ENCODE results near the gene PIANP. TPM values are rescaled to one million over a fixed set of nuclear protein-coding genes. Genes with fewer than 3 reads are reported as not detected.

Gene PIANP
- total and polyA plus RNA-seq, 10 of the 15 experiments (the other 5 are each of a cell fraction or from before 2014, with no cell fraction given) = 0.08 to 0.12 (median 0.08) TPM; not detected in 7

DNA sequence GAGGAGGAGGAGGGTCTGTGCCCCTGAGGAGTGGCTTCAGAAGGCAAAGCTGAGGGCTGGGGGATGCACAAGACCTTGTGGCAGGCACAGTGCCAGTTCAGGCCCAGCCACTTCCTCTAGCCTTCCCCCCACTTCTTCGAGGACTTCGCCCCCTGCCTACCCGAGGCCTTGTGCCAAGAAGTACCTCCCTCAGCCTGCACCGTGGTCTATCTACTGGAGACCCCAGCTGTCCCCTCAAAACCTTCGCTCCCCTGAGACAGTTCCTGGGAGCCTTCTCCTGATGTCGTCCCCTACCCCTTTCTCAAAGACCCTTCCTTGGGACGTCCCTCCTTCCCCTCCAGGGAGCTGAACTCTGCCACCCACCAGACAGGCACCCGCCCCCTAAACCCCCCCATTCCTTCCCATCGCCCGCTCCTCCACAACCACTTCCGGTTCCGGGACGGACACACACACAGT is 12.0 kb downstream of the PIANP start (continued):
- TF ChIP-seq CBFB (IDR thresholded peaks at IDR 0.05; ENCODE audit: low read depth) = no peak
- TF ChIP-seq HDGF (IDR thresholded peaks at IDR 0.05) = 0 out of 2 replicates have a peak, but pooled peaks have one; percentile 52
- no peak for TF ChIP-seq ZNF274 (IDR thresholded peaks at IDR 0.05; ENCODE audit: insufficient read depth, insufficient read length)
- TF ChIP-seq BHLHE40 (IDR thresholded peaks at IDR 0.05; ENCODE audit: borderline replicate concordance in 1 of 2, low read depth in 2 of 2, low read length in 1 of 2) = peak in 1 of 2 experiments; percentile 59; a peak in 2 of 4 replicates
- TF ChIP-seq, protein P1, sequence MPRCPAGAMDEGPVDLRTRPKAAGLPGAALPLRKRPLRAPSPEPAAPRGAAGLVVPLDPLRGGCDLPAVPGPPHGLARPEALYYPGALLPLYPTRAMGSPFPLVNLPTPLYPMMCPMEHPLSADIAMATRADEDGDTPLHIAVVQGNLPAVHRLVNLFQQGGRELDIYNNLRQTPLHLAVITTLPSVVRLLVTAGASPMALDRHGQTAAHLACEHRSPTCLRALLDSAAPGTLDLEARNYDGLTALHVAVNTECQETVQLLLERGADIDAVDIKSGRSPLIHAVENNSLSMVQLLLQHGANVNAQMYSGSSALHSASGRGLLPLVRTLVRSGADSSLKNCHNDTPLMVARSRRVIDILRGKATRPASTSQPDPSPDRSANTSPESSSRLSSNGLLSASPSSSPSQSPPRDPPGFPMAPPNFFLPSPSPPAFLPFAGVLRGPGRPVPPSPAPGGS (IDR thresholded peaks at IDR 0.05; ENCODE audit: borderline replicate concordance, insufficient read depth, low read depth, low read length, poor library complexity, severe bottlenecking) = no peak
- TF ChIP-seq NR2C2 (IDR thresholded peaks at IDR 0.05; ENCODE audit: borderline replicate concordance, control insufficient read depth, insufficient read length, low read depth) = no peak
- TF ChIP-seq, protein P2, sequence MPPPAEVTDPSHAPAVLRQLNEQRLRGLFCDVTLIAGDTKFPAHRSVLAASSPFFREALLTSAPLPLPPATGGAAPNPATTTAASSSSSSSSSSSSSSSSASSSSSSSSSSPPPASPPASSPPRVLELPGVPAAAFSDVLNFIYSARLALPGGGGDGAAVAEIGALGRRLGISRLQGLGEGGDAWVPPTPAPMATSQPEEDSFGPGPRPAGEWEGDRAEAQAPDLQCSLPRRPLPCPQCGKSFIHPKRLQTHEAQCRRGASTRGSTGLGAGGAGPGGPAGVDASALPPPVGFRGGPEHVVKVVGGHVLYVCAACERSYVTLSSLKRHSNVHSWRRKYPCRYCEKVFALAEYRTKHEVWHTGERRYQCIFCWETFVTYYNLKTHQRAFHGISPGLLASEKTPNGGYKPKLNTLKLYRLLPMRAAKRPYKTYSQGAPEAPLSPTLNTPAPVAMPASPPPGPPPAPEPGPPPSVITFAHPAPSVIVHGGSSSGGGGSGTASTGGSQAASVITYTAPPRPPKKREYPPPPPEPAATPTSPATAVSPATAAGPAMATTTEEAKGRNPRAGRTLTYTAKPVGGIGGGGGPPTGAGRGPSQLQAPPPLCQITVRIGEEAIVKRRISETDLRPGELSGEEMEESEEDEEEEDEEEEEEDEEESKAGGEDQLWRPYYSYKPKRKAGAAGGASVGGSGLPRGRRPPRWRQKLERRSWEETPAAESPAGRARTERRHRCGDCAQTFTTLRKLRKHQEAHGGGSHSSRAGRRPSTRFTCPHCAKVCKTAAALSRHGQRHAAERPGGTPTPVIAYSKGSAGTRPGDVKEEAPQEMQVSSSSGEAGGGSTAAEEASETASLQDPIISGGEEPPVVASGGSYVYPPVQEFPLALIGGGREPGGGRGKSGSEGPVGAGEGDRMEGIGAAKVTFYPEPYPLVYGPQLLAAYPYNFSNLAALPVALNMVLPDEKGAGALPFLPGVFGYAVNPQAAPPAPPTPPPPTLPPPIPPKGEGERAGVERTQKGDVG (CRISPR knock-in tag; IDR thresholded peaks at IDR 0.05) = no peak
- no peak for TF ChIP-seq RAD21 (IDR thresholded peaks at IDR 0.05; ENCODE audit: insufficient read depth, low read depth, low read length)
- TF ChIP-seq SREBF1 (IDR thresholded peaks at IDR 0.05; ENCODE audit: low read length) = 0 out of 2 replicates have a peak, but pooled peaks have one; percentile 1
- TF ChIP-seq CHD1 (IDR thresholded peaks at IDR 0.05; ENCODE audit: low read depth, low read length) = no peak
- TF ChIP-seq BCL11A (IDR thresholded peaks at IDR 0.05; ENCODE audit: low read depth, low read length) = no peak
- TF ChIP-seq PAX5 (IDR thresholded peaks at IDR 0.05; ENCODE audit: borderline replicate concordance, low read depth, low read length) = no peak
- TF ChIP-seq HCFC1 (IDR thresholded peaks at IDR 0.05; ENCODE audit: low read length) = no peak; the same call in 1 of the 2 replicates
- no peak for TF ChIP-seq BMI1 (IDR thresholded peaks at IDR 0.05; ENCODE audit: borderline replicate concordance)
- TF ChIP-seq HDAC2 (IDR thresholded peaks at IDR 0.05) = no peak
- TF ChIP-seq YY1 (IDR thresholded peaks at IDR 0.05; ENCODE audit: low read depth, low read length) = no peak
- no peak for TF ChIP-seq TCF7 (IDR thresholded peaks at IDR 0.05; ENCODE audit: borderline replicate concordance)
